Activated CD4-positive, alpha-beta memory T cell treated with anti-CD3 and anti-CD28 coated beads for 36 hours (primary cell): ENCODE measurements around the gene CLDN5. TPM values are rescaled to one million over a fixed set of nuclear protein-coding genes. Genes with fewer than 3 reads are reported as not detected.

ENCODE experiments used
- CTCF ChIA-PET: fragments of 350-600 bp; sonication (Branson Sonifier 250); formaldehyde crosslinking; loops from one replicate; lab custom pipeline; 2021; ENCODE audit warnings: antibody characterized with exemption, inconsistent platforms; lab: Charles Lee
- POLR2A ChIA-PET: fragments of 350-600 bp; sonication (Branson Sonifier 250); formaldehyde crosslinking; loops from one replicate; lab custom pipeline; 2021; ENCODE audit warnings: antibody characterized with exemption; lab: Charles Lee
- DNase-seq: peaks from one replicate; pipeline ENCODE4 v3.0.0-alpha.2; 2020
- H3K27ac Mint-ChIP-seq: one replicate; pipeline ENCODE4 v1.8.0; 2021; ENCODE audit warnings: mixed read lengths
- H3K27me3 Mint-ChIP-seq: one replicate; pipeline ENCODE4 v1.8.0; 2021; ENCODE audit warnings: mixed read lengths
- H3K36me3 Mint-ChIP-seq: one replicate; pipeline ENCODE4 v1.8.0; 2021; ENCODE audit warnings: mixed read lengths
- H3K4me1 Mint-ChIP-seq: one replicate; pipeline ENCODE4 v1.8.0; 2021; ENCODE audit warnings: low read depth, mixed read lengths
- H3K4me3 Mint-ChIP-seq: one replicate; pipeline ENCODE4 v1.8.0; 2021; ENCODE audit warnings: mild to moderate bottlenecking, mixed read lengths
- H3K9me3 Mint-ChIP-seq: one replicate; pipeline ENCODE4 v1.8.0; 2021; ENCODE audit warnings: mixed read lengths
- intact Hi-C: fragments of 100-400 bp; cut with micrococcal nuclease; formaldehyde crosslinking; loops from one replicate; pipeline ENCODE4 v1.15.1; 2023
- total RNA-seq, 2 experiments: library from RNA; stranded (reverse); gene quantifications; one replicate each; pipeline ENCODE4 v1.2.3, GENCODE V29; 2021

CLDN5 gene
- total RNA-seq, 2 experiments from 2014 or later: 0.17 to 0.31 TPM

GRCh38 chr22:19507534-19507861, 16.7 kb downstream of the CLDN5 start:
- Mint-ChIP-seq H3K9me3 (no peaks in the 10 kb centered on the region), H3K27me3 (no peaks in the 10 kb centered on the region), H3K27ac (no peak overlapping the region), H3K4me1 (peaks cover 3% of the 10 kb centered on the region), H3K4me3 (no peak overlapping the region), H3K36me3 (peaks cover 58% of the 10 kb centered on the region)
- intact Hi-C loops: no loop called here
- POLR2A ChIA-PET: no interaction called here
- CTCF ChIA-PET: no interaction called here
- DNase-seq: no peak

- POLR2A ChIA-PET: no interaction called here
- intact Hi-C loops: no loop called here
- Mint-ChIP-seq H3K4me1 (peaks cover 3% of the 10 kb centered on the region), H3K27me3 (no peaks in the 10 kb centered on the region), H3K36me3 (peaks cover 52% of the 10 kb centered on the region), H3K27ac (no peak overlapping the region), H3K4me3 (no peak overlapping the region), H3K9me3 (no peaks in the 10 kb centered on the region)
- DNase-seq: peak; percentile 4
- CTCF ChIA-PET: interaction anchor here (0.9 kb wide), 1 partner anchor 124 kb away, joined by 4 read pairs; no protein-coding TSS in a partner anchor
Observed at GRCh38 chr22:19506212-19506611, 18.0 kb downstream of the CLDN5 start.

GRCh38 chr22:19505735-19506126, 18.5 kb downstream of the CLDN5 start:
- H3K27ac Mint-ChIP-seq: no peak overlapping the region
- ChIA-PET CTCF (interaction anchor here (0.9 kb wide), 1 partner anchor 124 kb away, joined by 4 read pairs; no protein-coding TSS in a partner anchor), POLR2A (no interaction called here)
- H3K4me1 Mint-ChIP-seq: peaks cover 3% of the 10 kb centered on the region
- no peaks in the 10 kb centered on the region for H3K27me3 Mint-ChIP-seq
- no peaks in the 10 kb centered on the region for H3K9me3 Mint-ChIP-seq
- H3K4me3 Mint-ChIP-seq: no peak overlapping the region
- peaks cover 47% of the 10 kb centered on the region for H3K36me3 Mint-ChIP-seq
- no peak for DNase-seq
- intact Hi-C loops: no loop called here

GRCh38 chr22:19504900-19505734, 19.1 kb downstream of the CLDN5 start:
- ChIA-PET POLR2A (interaction anchor here (0.6 kb wide), 1 partner anchor 14 kb away, joined by 4 read pairs; no protein-coding TSS in a partner anchor), CTCF (interaction anchor here (0.8 kb wide), 1 partner anchor 125 kb away, joined by 3 read pairs; no protein-coding TSS in a partner anchor)
- no peak overlapping the region for H3K27ac Mint-ChIP-seq
- peaks cover 3% of the 10 kb centered on the region for H3K4me1 Mint-ChIP-seq
- DNase-seq: peak; percentile 6
- no peaks in the 10 kb centered on the region for H3K9me3 Mint-ChIP-seq
- intact Hi-C loops: no loop called here
- peaks cover 52% of the 10 kb centered on the region for H3K36me3 Mint-ChIP-seq
- H3K4me3 Mint-ChIP-seq: no peak overlapping the region
- H3K27me3 Mint-ChIP-seq: no peaks in the 10 kb centered on the region

GRCh38 chr22:19503869-19504268, 20.3 kb downstream of the CLDN5 start:
- Mint-ChIP-seq H3K4me3 (no peak overlapping the region), H3K27ac (no peak overlapping the region), H3K27me3 (no peaks in the 10 kb centered on the region), H3K9me3 (no peaks in the 10 kb centered on the region), H3K4me1 (peaks cover 3% of the 10 kb centered on the region), H3K36me3 (peaks cover 47% of the 10 kb centered on the region)
- intact Hi-C loops: no loop called here
- CTCF ChIA-PET: no interaction called here
- peak; percentile 8 for DNase-seq
- POLR2A ChIA-PET: no interaction called here

- ChIA-PET POLR2A (interaction anchor here (0.9 kb wide), 1 partner anchor 18 kb away, joined by 5 read pairs; no protein-coding TSS in a partner anchor), CTCF (interaction anchor here (1.1 to 3.4 kb wide), 2 partner anchors 127 to 407 kb away, joined by 3 to 13 read pairs; no protein-coding TSS in a partner anchor)
- Mint-ChIP-seq H3K27me3 (no peaks in the 10 kb centered on the region), H3K27ac (no peak overlapping the region), H3K9me3 (no peaks in the 10 kb centered on the region), H3K36me3 (peaks cover 45% of the 10 kb centered on the region), H3K4me3 (no peak overlapping the region), H3K4me1 (peaks cover 3% of the 10 kb centered on the region)
- DNase-seq: no peak
- intact Hi-C loops: no loop called here
Observed at GRCh38 chr22:19503367-19503766, 20.8 kb downstream of the CLDN5 start.

GRCh38 chr22:19501897-19502447, 22.2 kb downstream of the CLDN5 start:
- H3K4me3 Mint-ChIP-seq: no peak overlapping the region
- ChIA-PET POLR2A (interaction anchor here (0.9 to 1.6 kb wide), 2 partner anchors 9 to 142 kb away, joined by 3 to 4 read pairs; no protein-coding TSS in a partner anchor), CTCF (interaction anchor here (0.6 to 3.4 kb wide), 3 partner anchors 127 to 408 kb away, joined by 3 to 13 read pairs (median 3); no protein-coding TSS in a partner anchor)
- intact Hi-C loops: no loop called here
- no peak for DNase-seq
- H3K27me3 Mint-ChIP-seq: no peaks in the 10 kb centered on the region
- H3K36me3 Mint-ChIP-seq: peaks cover 49% of the 10 kb centered on the region
- H3K27ac Mint-ChIP-seq: no peak overlapping the region
- H3K9me3 Mint-ChIP-seq: no peaks in the 10 kb centered on the region
- peaks cover 3% of the 10 kb centered on the region for H3K4me1 Mint-ChIP-seq

GRCh38 chr22:19499880-19500242, 24.3 kb downstream of the CLDN5 start:
- CTCF ChIA-PET: no interaction called here
- Mint-ChIP-seq H3K27ac (no peak overlapping the region), H3K9me3 (no peaks in the 10 kb centered on the region), H3K27me3 (no peaks in the 10 kb centered on the region), H3K4me1 (peaks cover 3% of the 10 kb centered on the region), H3K36me3 (peaks cover 40% of the 10 kb centered on the region), H3K4me3 (no peak overlapping the region)
- intact Hi-C loops: no loop called here
- no peak for DNase-seq
- POLR2A ChIA-PET: no interaction called here

- peaks cover 40% of the 10 kb centered on the region for H3K36me3 Mint-ChIP-seq
- no peak for DNase-seq
- intact Hi-C loops: no loop called here
- H3K4me3 Mint-ChIP-seq: no peak overlapping the region
- ChIA-PET CTCF (no interaction called here), POLR2A (no interaction called here)
- no peak overlapping the region for H3K27ac Mint-ChIP-seq
- no peaks in the 10 kb centered on the region for H3K9me3 Mint-ChIP-seq
- H3K4me1 Mint-ChIP-seq: peaks cover 3% of the 10 kb centered on the region
- H3K27me3 Mint-ChIP-seq: no peaks in the 10 kb centered on the region
Observed at GRCh38 chr22:19499236-19499879, 24.9 kb downstream of the CLDN5 start.

GRCh38 chr22:19498866-19499190, 25.4 kb downstream of the CLDN5 start:
- ChIA-PET POLR2A (no interaction called here), CTCF (interaction anchor here (1.3 kb wide), 1 partner anchor 131 kb away, joined by 3 read pairs; no protein-coding TSS in a partner anchor)
- Mint-ChIP-seq H3K27ac (no peak overlapping the region), H3K36me3 (peaks cover 43% of the 10 kb centered on the region), H3K27me3 (no peaks in the 10 kb centered on the region), H3K4me3 (no peak overlapping the region), H3K4me1 (peaks cover 3% of the 10 kb centered on the region), H3K9me3 (no peaks in the 10 kb centered on the region)
- intact Hi-C loops: no loop called here
- no peak for DNase-seq

GRCh38 chr22:19498154-19498865, 25.9 kb downstream of the CLDN5 start:
- Mint-ChIP-seq H3K4me3 (no peak overlapping the region), H3K27ac (no peak overlapping the region), H3K27me3 (no peaks in the 10 kb centered on the region), H3K36me3 (peaks cover 45% of the 10 kb centered on the region), H3K4me1 (peaks cover 3% of the 10 kb centered on the region), H3K9me3 (no peaks in the 10 kb centered on the region)
- no peak for DNase-seq
- CTCF ChIA-PET: interaction anchor here (1.3 kb wide), 1 partner anchor 132 kb away, joined by 3 read pairs; no protein-coding TSS in a partner anchor
- intact Hi-C loops: no loop called here
- POLR2A ChIA-PET: no interaction called here
